Measurements from ENCODE around the gene OR6K3. TPM values are rescaled to one million over a fixed set of nuclear protein-coding genes. Genes with fewer than 3 reads are reported as not detected.

OR6K3 gene
- total RNA-seq, 2 donors from 2014 or later, result not detected

DNA sequence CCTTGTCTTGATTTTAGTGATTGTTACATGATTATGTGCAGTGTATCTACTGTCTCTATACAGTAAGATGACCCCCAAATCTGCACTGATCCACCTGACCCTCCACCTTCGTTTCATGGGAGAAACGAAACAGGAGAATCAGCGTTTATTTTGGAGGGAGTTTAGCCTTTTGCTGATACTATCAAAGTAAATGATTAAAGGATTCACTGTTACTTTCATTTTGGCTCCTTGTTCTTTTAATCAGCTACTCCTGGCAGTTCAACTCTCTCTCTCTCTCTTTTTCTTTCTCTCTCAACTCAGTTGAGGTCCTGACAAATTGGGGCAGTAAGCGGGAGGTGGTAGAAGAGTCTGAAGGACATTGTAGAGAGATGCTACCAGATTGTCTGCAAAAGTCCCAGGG is 9.9 kb upstream of the OR6K3 start:
- H3K9me3 ChIP-seq (ENCODE audit: control insufficient read depth, low read length), result no peaks in the 10 kb centered on the region
- Mint-ChIP-seq H3K27ac (no peak overlapping the region), H3K36me3 (ENCODE audit: low read depth) (no peaks in the 10 kb centered on the region), H3K9me3 (no peaks in the 10 kb centered on the region), H3K4me3 (no peak overlapping the region), H3K27me3 (ENCODE audit: insufficient read depth) (peaks cover 2% of the 10 kb centered on the region), H3K4me1 (peaks cover 2% of the 10 kb centered on the region)
- no peaks in the 10 kb centered on the region for H3K4me1 ChIP-seq (ENCODE audit: control insufficient read depth, insufficient read depth, low read length)
- DNase-seq, result no peak
- no peaks in the 10 kb centered on the region for H3K27me3 ChIP-seq (ENCODE audit: control insufficient read depth, insufficient read depth, low read length, poor library complexity, severe bottlenecking)
- no peak overlapping the region for H3K27ac ChIP-seq (ENCODE audit: low read depth, low read length)
- WGBS, 2 experiments (ENCODE audit: insufficient coverage in 1 of 2, insufficient read length in 1 of 2), result 85 to 100% methylated on average over 1 to 4 of the region's 4 CpGs
- no peaks in the 10 kb centered on the region for H3K36me3 ChIP-seq (ENCODE audit: control insufficient read depth, insufficient read depth, low read length)
- no peak overlapping the region for H3K4me3 ChIP-seq (ENCODE audit: low read length)
- no peak overlapping the region for H3K9ac ChIP-seq (ENCODE audit: extremely low read depth, low read length, poor library complexity, severe bottlenecking)
- TF ChIP-seq, protein P1, sequence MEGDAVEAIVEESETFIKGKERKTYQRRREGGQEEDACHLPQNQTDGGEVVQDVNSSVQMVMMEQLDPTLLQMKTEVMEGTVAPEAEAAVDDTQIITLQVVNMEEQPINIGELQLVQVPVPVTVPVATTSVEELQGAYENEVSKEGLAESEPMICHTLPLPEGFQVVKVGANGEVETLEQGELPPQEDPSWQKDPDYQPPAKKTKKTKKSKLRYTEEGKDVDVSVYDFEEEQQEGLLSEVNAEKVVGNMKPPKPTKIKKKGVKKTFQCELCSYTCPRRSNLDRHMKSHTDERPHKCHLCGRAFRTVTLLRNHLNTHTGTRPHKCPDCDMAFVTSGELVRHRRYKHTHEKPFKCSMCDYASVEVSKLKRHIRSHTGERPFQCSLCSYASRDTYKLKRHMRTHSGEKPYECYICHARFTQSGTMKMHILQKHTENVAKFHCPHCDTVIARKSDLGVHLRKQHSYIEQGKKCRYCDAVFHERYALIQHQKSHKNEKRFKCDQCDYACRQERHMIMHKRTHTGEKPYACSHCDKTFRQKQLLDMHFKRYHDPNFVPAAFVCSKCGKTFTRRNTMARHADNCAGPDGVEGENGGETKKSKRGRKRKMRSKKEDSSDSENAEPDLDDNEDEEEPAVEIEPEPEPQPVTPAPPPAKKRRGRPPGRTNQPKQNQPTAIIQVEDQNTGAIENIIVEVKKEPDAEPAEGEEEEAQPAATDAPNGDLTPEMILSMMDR (conservative IDR thresholded peaks at IDR 0.05), result no peak

- Mint-ChIP-seq H3K36me3 (ENCODE audit: low read depth) (no peaks in the 10 kb centered on the region), H3K27ac (no peak overlapping the region), H3K27me3 (ENCODE audit: insufficient read depth) (no peaks in the 10 kb centered on the region), H3K9me3 (no peaks in the 10 kb centered on the region), H3K4me1 (peaks cover 2% of the 10 kb centered on the region), H3K4me3 (no peak overlapping the region)
- DNase-seq, result no peak
- TF ChIP-seq, protein P1 (conservative IDR thresholded peaks at IDR 0.05), result no peak
- WGBS, 2 experiments (ENCODE audit: insufficient coverage in 1 of 2, insufficient read length in 1 of 2), result 85% methylated on average over 3 of the region's 3 CpGs; no CpG with 5 or more reads in 1 of the 2 experiments
- Histone ChIP-seq H3K9ac (ENCODE audit: extremely low read depth, low read length, poor library complexity, severe bottlenecking) (no peak overlapping the region), H3K4me1 (ENCODE audit: control insufficient read depth, insufficient read depth, low read length) (no peaks in the 10 kb centered on the region), H3K4me3 (ENCODE audit: low read length) (no peak overlapping the region), H3K27ac (ENCODE audit: low read depth, low read length) (no peak overlapping the region), H3K27me3 (ENCODE audit: control insufficient read depth, insufficient read depth, low read length, poor library complexity, severe bottlenecking) (no peaks in the 10 kb centered on the region), H3K36me3 (ENCODE audit: control insufficient read depth, insufficient read depth, low read length) (no peaks in the 10 kb centered on the region), H3K9me3 (ENCODE audit: control insufficient read depth, low read length) (no peaks in the 10 kb centered on the region)
Observed at GRCh38 chr1:158728510-158729225, 8.1 kb upstream of the OR6K3 start.

DNA sequence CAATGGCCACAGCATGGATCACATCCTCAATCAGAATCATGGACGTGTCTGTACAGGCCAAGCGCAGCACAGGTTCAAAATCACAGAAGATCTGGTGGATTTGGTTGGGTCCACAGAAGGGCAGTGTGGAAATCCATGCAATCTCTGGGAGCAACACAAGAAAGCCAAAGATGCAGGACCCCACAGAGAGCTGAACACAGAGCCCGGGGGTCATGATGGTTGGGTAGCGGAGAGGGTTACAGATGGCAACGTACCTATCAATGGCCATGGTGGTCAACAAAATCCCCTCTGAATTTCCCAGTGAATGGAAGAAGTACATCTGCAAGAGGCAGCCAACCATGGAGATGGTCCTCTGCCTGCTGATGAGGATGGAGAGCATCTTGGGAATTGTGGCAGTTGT is 3.9 kb upstream of the OR6K3 start:
- Mint-ChIP-seq H3K27me3 (ENCODE audit: insufficient read depth) (no peaks in the 10 kb centered on the region), H3K9me3 (no peaks in the 10 kb centered on the region), H3K27ac (no peak overlapping the region), H3K36me3 (ENCODE audit: low read depth) (no peaks in the 10 kb centered on the region), H3K4me1 (no peaks in the 10 kb centered on the region), H3K4me3 (no peak overlapping the region)
- 93 to 100% methylated on average over 5 of the region's 5 CpGs for WGBS, 2 experiments (ENCODE audit: insufficient coverage in 1 of 2, insufficient read length in 1 of 2)
- no peaks in the 10 kb centered on the region for H3K4me1 ChIP-seq (ENCODE audit: control insufficient read depth, insufficient read depth, low read length)
- H3K9me3 ChIP-seq (ENCODE audit: control insufficient read depth, low read length), result no peaks in the 10 kb centered on the region
- no peaks in the 10 kb centered on the region for H3K36me3 ChIP-seq (ENCODE audit: control insufficient read depth, insufficient read depth, low read length)
- TF ChIP-seq, protein P1 (conservative IDR thresholded peaks at IDR 0.05), result no peak
- no peak overlapping the region for H3K4me3 ChIP-seq (ENCODE audit: low read length)
- no peak overlapping the region for H3K9ac ChIP-seq (ENCODE audit: extremely low read depth, low read length, poor library complexity, severe bottlenecking)
- no peak for DNase-seq
- H3K27me3 ChIP-seq (ENCODE audit: control insufficient read depth, insufficient read depth, low read length, poor library complexity, severe bottlenecking), result no peaks in the 10 kb centered on the region
- H3K27ac ChIP-seq (ENCODE audit: low read depth, low read length), result no peak overlapping the region
